GM13977 (cell line): Measurements from ENCODE around the gene TFF3.

ENCODE experiments used
- DNase-seq: peaks from one replicate; pipeline ENCODE4 v3.0.0; 2012; ENCODE audit warnings: low spot score
- in situ Hi-C: fragments of 300-500 bp; cut with MboI; formaldehyde crosslinking; loops from one replicate; pipeline ENCODE4 v1.12.0; 2022; ENCODE audit warnings: low sequenced_read_pairs, low pct_unique_long_range_greater_than_20kb, mixed read lengths, inconsistent platforms; ENCODE audit not compliant: unreplicated experiment
- TF ChIP-seq, protein P1 (sequence below): IDR thresholded peaks from 2 replicates; pipeline ENCODE4 v1.5.1; 2012; ENCODE audit warnings: mild to moderate bottlenecking, control low read depth; ENCODE audit not compliant: insufficient read depth; ENCODE audit errors: extremely low read depth, missing control alignments

Gene TFF3

DNA sequence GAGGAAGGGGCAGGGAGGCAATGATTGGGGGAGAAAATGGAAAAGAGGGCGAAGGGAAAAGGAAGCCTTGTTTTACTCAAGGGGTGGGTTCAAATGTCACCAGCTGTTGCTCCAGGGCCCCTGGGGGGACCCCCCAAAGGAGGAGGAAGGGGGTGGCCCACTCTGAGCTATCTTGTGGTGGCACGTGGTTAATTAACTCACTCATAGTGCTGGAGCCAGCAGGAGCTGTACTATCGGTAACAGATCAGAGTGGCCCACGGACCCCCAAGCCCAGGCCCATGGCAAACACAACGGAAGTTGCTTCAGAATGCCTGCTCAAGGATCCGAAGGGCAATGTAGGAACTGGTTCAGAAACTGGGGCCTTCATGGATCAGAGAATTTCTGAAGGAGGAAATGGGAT lies 28.3 kb upstream of the TFF3 start:
- in situ Hi-C loops: loop anchor here (25.0 kb wide), 1 partner anchor 469 kb away; no protein-coding TSS in a partner anchor
- TF ChIP-seq, protein P1, sequence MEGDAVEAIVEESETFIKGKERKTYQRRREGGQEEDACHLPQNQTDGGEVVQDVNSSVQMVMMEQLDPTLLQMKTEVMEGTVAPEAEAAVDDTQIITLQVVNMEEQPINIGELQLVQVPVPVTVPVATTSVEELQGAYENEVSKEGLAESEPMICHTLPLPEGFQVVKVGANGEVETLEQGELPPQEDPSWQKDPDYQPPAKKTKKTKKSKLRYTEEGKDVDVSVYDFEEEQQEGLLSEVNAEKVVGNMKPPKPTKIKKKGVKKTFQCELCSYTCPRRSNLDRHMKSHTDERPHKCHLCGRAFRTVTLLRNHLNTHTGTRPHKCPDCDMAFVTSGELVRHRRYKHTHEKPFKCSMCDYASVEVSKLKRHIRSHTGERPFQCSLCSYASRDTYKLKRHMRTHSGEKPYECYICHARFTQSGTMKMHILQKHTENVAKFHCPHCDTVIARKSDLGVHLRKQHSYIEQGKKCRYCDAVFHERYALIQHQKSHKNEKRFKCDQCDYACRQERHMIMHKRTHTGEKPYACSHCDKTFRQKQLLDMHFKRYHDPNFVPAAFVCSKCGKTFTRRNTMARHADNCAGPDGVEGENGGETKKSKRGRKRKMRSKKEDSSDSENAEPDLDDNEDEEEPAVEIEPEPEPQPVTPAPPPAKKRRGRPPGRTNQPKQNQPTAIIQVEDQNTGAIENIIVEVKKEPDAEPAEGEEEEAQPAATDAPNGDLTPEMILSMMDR: no peak
- DNase-seq: no peak

DNA sequence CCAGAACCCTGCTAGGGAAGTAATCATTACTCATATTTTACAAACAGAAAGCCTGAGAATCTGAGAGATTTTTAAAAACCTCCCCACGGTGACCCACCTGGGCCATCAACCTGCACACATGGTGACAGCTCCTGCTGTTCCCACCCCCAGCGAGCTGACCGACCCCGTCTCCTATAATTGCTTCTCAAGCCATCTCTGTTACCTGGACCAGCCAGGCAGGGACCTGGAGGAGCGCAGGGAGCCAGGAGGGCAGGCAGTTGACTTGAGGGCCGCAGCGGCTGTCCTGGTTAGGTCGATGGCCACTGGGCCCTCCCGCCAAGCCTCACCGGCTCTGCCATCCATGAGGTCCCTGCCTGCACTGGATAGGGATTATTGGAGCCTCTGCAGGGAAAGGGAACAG lies 27.9 kb upstream of the TFF3 start:
- DNase-seq: no peak
- in situ Hi-C loops: loop anchor here (25.0 kb wide), 1 partner anchor 469 kb away; no protein-coding TSS in a partner anchor
- TF ChIP-seq, protein P1: no peak

DNA sequence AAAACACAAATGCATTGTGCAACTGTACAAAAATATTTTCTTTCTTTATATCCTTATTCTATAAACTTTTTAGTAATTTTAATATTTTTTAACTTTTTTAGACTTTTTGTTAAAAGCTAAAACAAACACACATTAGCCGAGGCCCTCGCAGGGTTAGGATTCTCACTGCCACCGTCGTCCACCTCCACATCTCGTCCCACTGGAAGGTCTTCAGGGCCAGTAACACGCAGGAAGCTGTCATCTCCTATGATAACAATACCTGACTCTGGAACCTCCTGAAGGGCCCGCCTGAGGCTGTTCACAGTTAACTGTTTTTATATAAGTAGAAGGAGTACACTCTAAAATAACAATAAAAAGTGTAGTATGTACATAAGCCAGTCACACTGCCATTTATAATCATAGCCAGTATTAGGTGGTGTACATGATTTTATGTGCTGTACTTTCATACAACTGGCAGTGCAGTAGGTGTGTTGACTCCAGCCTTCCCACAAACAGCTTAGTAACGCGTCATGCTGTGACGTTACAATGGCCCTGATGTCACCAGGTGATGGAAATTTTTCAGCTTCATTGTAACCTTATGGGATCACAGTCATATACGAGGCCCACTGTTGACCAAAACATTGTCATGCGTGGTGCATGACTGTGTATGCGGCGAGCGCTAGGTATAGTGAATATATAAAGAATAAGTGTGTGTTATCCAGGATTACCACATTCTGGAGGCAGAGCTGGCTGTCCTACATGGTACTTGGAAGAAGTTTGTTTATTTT lies 26.8 kb upstream of the TFF3 start:
- in situ Hi-C loops: loop anchor here (25.0 kb wide), 1 partner anchor 470 kb away; no protein-coding TSS in a partner anchor
- TF ChIP-seq, protein P1: no peak
- no peak for DNase-seq

DNA sequence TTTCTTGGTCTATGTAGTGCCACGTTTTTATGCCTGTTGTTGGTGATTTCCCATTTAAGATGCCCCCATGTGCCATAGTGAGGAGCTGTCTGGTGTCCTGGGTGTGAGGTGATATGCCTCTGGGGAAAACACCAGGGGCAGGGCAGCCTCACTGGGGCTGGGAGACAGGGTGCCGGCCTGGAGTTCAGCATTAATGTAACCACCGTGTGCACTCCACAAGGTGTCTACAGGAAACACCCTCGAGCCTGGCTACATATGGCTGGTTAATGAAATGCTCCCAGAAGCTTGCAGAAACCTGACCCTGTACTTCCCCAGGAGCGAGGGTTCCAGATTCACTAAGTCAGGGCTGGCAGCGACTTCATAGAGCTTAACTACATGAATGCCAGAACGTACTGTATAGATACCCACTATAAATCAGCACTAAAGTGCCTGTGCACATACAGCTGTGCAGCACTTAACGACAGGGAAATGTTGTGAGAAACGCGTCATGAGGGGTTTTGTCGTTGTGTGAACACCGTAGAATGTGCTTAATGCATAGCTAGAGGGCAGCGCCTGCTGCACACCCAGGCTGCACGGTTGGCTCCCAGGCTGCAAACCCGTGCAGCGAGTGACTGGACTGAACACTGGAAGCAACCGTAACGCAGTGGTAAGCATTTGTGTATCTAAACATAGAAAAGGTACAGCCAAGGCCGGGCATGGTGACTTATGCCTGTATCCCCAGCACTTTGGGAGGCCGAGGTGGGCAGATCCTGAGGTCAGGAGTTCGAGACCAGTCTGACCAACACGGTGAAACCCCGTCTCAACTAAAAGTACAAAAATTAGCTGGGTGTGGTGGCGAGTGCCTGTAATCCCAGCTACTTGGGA lies 25.2 kb upstream of the TFF3 start:
- in situ Hi-C loops: loop anchor here (25.0 kb wide), 1 partner anchor 472 kb away; no protein-coding TSS in a partner anchor
- TF ChIP-seq, protein P1: no peak
- no peak for DNase-seq

DNA sequence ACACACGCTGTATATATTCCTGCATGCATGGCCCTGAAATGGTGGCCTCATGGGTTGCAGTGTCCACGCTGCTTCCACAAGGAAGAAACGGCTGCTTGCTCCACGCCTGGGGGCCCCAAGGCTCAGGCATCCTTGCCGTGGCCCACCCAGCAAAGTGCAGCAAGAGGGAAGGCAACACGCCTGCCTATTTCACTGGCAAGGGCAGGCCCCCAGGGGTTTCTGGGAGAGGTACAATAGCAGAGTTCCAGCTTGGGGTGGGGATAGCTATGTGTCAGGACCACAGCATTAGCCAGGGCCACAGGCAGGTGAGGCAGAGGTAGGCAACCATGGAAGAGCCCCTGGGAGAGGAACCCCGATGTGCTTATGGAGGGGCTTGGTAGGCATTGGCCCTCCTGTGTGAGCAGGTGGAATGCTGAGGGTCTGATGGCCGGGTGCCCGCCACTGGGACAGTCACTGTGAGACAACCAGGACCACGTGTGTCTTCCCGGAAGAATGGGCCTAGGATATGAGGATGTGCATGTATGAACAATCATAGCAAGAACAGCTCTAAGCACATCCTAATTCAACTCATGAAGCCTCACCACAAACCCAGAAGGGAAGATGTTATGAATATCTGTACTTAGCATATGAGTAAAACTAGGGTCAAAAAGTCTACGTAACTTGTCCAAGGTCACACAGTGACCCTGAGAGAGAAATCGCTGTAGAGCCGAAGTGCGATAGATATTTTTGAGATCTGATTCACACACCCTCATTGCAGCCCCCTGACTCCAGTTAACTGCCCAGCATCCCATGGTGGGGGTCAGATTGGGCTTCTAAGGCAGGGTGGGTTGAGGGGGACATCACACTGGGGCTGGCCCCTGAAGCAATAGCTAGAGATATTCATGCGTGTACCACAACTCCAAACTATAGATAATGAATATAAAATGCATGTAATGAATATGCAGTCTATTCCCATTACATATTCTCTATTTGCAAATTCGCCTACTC lies 23.8 kb upstream of the TFF3 start:
- in situ Hi-C loops: loop anchor here (25.0 kb wide), 1 partner anchor 473 kb away; no protein-coding TSS in a partner anchor
- DNase-seq: no peak
- TF ChIP-seq, protein P1: no peak
